Parathyroid adenoma (tissue), 2 donors: ENCODE data around the gene KMO.

ENCODE experiments used
- H2AFZ ChIP-seq: fragments of 300-600 bp; sonication (generic); one replicate; pipeline ENCODE4 v1.7.0; 2017; ENCODE audit warnings: antibody characterized with exemption, mild to moderate bottlenecking
- H3K27ac ChIP-seq: fragments of 300-600 bp; sonication (generic); one replicate; pipeline ENCODE4 v1.7.0; 2017
- H3K27me3 ChIP-seq: fragments of 300-600 bp; sonication (generic); one replicate; pipeline ENCODE4 v1.7.0; 2017; ENCODE audit warnings: low read length; ENCODE audit not compliant: control insufficient read depth, insufficient read depth
- H3K36me3 ChIP-seq: fragments of 300-600 bp; sonication (generic); one replicate; pipeline ENCODE4 v1.7.0; 2017; ENCODE audit warnings: low read length; ENCODE audit not compliant: control insufficient read depth, insufficient read depth
- H3K4me1 ChIP-seq: fragments of 300-600 bp; sonication (generic); one replicate; pipeline ENCODE4 v1.7.0; 2017; ENCODE audit warnings: control low read depth
- H3K4me2 ChIP-seq: fragments of 300-600 bp; sonication (generic); one replicate; pipeline ENCODE4 v1.7.0; 2017; ENCODE audit warnings: low read length
- H3K4me3 ChIP-seq: fragments of 300-600 bp; sonication (generic); one replicate; pipeline ENCODE4 v1.7.0; 2017; ENCODE audit warnings: low read depth, low read length
- H3K79me2 ChIP-seq: fragments of 300-600 bp; sonication (generic); one replicate; pipeline ENCODE4 v1.7.0; 2017; ENCODE audit warnings: control low read depth
- H3K9ac ChIP-seq: fragments of 300-600 bp; sonication (generic); one replicate; pipeline ENCODE4 v1.7.0; 2017; ENCODE audit warnings: mild to moderate bottlenecking
- H3K9me3 ChIP-seq: fragments of 300-600 bp; sonication (generic); one replicate; pipeline ENCODE4 v1.7.0; 2017; ENCODE audit warnings: low read length; ENCODE audit not compliant: control insufficient read depth
- TF ChIP-seq, protein P1 (sequence below): fragments of 300-600 bp; sonication (generic); IDR thresholded peaks from one replicate; pipeline ENCODE4 v1.7.0; 2017; ENCODE audit warnings: antibody characterized with exemption, mild to moderate bottlenecking
- donor health status: primary hyperparathyroidism.

KMO gene

GRCh38 chr1:241532162-241532531 is at the start of gene KMO:
Gene KMO, plus strand, starts transcription at chr1:241532378. Its CDS starts 67 bp downstream, at chr1:241532445.
- Histone ChIP-seq H3K79me2 (no peaks in the 10 kb centered on the region), H3K4me1 (no peaks in the 10 kb centered on the region), H3K27me3 (no peaks in the 10 kb centered on the region), H3K27ac (no peak within 1 kb of the TSS), H3K4me2 (peak within 1 kb of the TSS; percentile 57), H3K36me3 (no peaks in the 10 kb centered on the region), H3K4me3 (peak within 1 kb of the TSS; percentile 43), H3K9ac (no peak within 1 kb of the TSS), H2AFZ (peak within 1 kb of the TSS; percentile 13), H3K9me3 (no peaks in the 10 kb centered on the region)
- TF ChIP-seq, protein P1, sequence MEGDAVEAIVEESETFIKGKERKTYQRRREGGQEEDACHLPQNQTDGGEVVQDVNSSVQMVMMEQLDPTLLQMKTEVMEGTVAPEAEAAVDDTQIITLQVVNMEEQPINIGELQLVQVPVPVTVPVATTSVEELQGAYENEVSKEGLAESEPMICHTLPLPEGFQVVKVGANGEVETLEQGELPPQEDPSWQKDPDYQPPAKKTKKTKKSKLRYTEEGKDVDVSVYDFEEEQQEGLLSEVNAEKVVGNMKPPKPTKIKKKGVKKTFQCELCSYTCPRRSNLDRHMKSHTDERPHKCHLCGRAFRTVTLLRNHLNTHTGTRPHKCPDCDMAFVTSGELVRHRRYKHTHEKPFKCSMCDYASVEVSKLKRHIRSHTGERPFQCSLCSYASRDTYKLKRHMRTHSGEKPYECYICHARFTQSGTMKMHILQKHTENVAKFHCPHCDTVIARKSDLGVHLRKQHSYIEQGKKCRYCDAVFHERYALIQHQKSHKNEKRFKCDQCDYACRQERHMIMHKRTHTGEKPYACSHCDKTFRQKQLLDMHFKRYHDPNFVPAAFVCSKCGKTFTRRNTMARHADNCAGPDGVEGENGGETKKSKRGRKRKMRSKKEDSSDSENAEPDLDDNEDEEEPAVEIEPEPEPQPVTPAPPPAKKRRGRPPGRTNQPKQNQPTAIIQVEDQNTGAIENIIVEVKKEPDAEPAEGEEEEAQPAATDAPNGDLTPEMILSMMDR: no peak

- TF ChIP-seq, protein P1: no peak
- H3K27ac ChIP-seq: no peak overlapping the region
- H2AFZ ChIP-seq: no peak overlapping the region
- H3K36me3 ChIP-seq: no peaks in the 10 kb centered on the region
- H3K27me3 ChIP-seq: no peaks in the 10 kb centered on the region
- H3K9ac ChIP-seq: no peak overlapping the region
- no peak overlapping the region for H3K4me3 ChIP-seq
- no peak overlapping the region for H3K4me2 ChIP-seq
- no peaks in the 10 kb centered on the region for H3K4me1 ChIP-seq
- H3K9me3 ChIP-seq: no peaks in the 10 kb centered on the region
- no peaks in the 10 kb centered on the region for H3K79me2 ChIP-seq
These were observed 49.4 kb upstream of the KMO start for GRCh38 chr1:241482761-241483250.

DNA sequence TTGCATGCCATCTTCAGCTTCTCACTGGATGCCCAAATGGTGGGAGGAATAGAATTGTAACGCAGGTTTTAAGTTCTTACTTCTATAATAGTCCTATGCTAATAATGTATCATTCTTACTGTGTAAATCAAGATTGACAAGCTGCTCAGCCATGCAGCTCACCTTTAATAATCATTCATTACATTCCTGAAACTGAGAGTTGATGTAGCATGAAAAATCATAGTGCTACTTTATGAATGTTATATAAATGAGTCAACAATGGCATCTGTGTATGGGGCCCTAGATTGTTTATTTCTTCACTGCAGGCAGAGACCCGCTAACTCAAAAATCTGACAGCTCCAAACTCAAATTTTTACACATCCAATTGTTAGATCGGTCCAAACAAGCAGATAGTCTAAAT is 47.0 kb upstream of the KMO start:
- no peak overlapping the region for H3K27ac ChIP-seq
- H3K4me3 ChIP-seq: no peak overlapping the region
- H3K27me3 ChIP-seq: no peaks in the 10 kb centered on the region
- TF ChIP-seq, protein P1: no peak
- no peak overlapping the region for H3K4me2 ChIP-seq
- H3K9ac ChIP-seq: no peak overlapping the region
- no peaks in the 10 kb centered on the region for H3K79me2 ChIP-seq
- no peaks in the 10 kb centered on the region for H3K4me1 ChIP-seq
- no peaks in the 10 kb centered on the region for H3K36me3 ChIP-seq
- H3K9me3 ChIP-seq: no peaks in the 10 kb centered on the region
- no peak overlapping the region for H2AFZ ChIP-seq

DNA sequence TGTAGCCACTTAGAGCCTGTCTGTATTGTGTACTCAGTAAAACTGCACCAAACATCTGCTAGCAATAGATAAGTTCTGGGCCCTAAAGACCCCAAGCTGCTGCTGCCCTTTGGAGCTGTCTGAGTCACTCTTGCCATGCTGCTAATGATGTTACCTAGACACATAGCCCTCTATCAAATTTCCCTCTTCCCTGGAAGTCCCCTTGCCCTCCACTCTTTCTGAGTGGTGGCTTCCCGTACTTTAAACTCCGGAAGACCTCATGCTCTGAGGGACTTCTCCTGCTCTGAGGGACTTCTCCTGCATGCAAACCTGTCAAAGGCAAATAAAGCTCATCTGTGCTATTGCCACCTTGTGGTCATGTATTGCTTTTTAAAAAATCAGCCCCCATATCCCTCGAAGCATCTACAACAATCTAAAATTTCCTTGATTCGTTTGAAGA is 46.6 kb upstream of the KMO start:
- no peaks in the 10 kb centered on the region for H3K36me3 ChIP-seq
- H3K27me3 ChIP-seq: no peaks in the 10 kb centered on the region
- no peak overlapping the region for H3K27ac ChIP-seq
- no peaks in the 10 kb centered on the region for H3K9me3 ChIP-seq
- no peak overlapping the region for H3K4me3 ChIP-seq
- H3K9ac ChIP-seq: no peak overlapping the region
- no peak overlapping the region for H2AFZ ChIP-seq
- TF ChIP-seq, protein P1: no peak
- H3K4me2 ChIP-seq: no peak overlapping the region
- H3K4me1 ChIP-seq: no peaks in the 10 kb centered on the region
- no peaks in the 10 kb centered on the region for H3K79me2 ChIP-seq

- no peaks in the 10 kb centered on the region for H3K4me1 ChIP-seq
- no peak overlapping the region for H3K27ac ChIP-seq
- H3K27me3 ChIP-seq: no peaks in the 10 kb centered on the region
- no peak overlapping the region for H2AFZ ChIP-seq
- no peak overlapping the region for H3K4me2 ChIP-seq
- no peak overlapping the region for H3K9ac ChIP-seq
- H3K9me3 ChIP-seq: no peaks in the 10 kb centered on the region
- TF ChIP-seq, protein P1: no peak
- no peaks in the 10 kb centered on the region for H3K36me3 ChIP-seq
- no peak overlapping the region for H3K4me3 ChIP-seq
- H3K79me2 ChIP-seq: no peaks in the 10 kb centered on the region
These were observed 43.4 kb upstream of the KMO start for GRCh38 chr1:241488739-241489138.
